DOHH2 (cell line): ENCODE data around the gene GOLGA8G.
"Not testable (repeated sequence)": the region's sequence is repeated elsewhere in the genome, so short reads cannot be mapped to it uniquely, and the experiment has no call there.

Source experiments
- CTCF ChIP-seq: fragments of 200-600 bp; sonication (generic); IDR thresholded peaks from one replicate; pipeline ENCODE4 v1.5.1; 2014; ENCODE audit warnings: antibody characterized with exemption, mild to moderate bottlenecking, low read depth, low read length; ENCODE audit not compliant: poor library complexity, severe bottlenecking
- EZH2phosphoT487 ChIP-seq: fragments of 200-600 bp; sonication (generic); IDR thresholded peaks from 2 replicates; pipeline ENCODE4 v1.6.1; 2017; ENCODE audit warnings: borderline replicate concordance, mild to moderate bottlenecking, antibody characterized with exemption, low read length, moderate library complexity, mixed read lengths

- TF ChIP-seq CTCF, EZH2phosphoT487: not testable (repeated sequence)
Measured at GRCh38 chr15:28514128-28514527, 18.6 kb downstream of the GOLGA8G start.
